ENCODE measurements around the gene SERPINB5.

The SERPINB5 gene

DNA sequence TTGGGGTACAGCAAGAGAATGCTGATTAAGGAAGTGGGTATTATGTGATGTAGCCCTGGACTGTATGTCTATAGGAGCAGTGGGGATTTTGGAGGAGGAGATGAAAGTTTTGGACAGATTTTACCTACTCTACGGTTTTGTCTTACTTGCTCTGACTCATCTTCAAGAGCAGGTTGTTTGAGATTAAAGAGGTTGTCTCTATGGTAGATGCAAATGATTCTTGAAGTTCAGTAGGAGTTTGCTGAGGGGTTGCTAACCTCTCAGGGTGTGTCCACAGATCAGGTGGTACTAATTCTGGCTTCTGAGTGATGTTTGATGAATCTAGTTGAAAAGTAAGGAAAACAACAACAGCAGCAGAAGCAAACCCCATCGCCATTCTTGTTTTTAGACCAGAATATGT lies 55.7 kb downstream of the SERPINB5 start:
- no peak for DNase-seq

GRCh38 chr18:63534615-63535014 lies 57.9 kb downstream of the SERPINB5 start:
- DNase-seq: no peak

GRCh38 chr18:63539904-63540510 lies 63.2 kb downstream of the SERPINB5 start:
- no peak for DNase-seq

DNA sequence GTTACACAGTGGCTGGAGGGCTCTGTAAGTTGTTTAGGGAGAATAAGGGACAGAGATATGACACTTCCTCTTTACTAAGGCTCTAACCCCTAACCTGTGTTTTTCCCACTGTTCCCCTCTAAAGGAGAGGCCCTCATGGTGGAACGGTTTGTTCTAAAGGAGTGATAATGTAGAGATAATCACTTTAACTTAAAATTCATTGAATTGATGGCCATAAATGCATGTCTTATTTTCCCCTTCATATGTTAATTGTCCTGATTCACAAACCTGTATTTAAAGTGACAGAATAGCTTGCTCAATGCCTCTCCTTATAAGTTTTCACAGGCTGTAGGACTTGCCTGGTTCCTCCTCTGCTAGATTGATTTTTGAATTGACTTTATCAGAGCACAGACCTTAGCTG lies 65.3 kb downstream of the SERPINB5 start, which contains the start of gene SERPINB12:
Gene SERPINB12 (plus strand): TSS at position 301 of the 400 bp plus-strand sequence. CDS start 13,791 bp downstream, outside the sequence.
- DNase-seq: no peak

GRCh38 chr18:63544017-63544416 lies 67.3 kb downstream of the SERPINB5 start:
- no peak for DNase-seq

DNA sequence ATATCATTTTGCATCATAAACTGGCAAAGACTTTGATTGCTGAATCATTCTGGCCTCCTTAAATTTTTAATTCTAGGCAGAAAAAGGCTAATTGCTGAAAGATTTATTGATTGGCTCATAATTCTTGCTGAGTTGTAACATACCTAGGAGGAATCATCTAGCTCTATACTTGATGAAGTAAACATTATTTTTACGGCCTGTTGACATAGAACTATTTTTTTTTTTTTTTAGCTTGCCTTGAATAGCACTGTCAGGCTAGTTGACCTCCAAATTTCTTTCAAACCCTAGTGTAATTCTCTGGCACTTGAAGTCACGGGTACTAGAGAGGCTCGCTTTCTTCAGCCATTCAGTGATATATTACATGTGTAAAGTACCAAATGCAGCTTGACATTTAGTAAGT lies 68.2 kb downstream of the SERPINB5 start:
- no peak for DNase-seq

DNA sequence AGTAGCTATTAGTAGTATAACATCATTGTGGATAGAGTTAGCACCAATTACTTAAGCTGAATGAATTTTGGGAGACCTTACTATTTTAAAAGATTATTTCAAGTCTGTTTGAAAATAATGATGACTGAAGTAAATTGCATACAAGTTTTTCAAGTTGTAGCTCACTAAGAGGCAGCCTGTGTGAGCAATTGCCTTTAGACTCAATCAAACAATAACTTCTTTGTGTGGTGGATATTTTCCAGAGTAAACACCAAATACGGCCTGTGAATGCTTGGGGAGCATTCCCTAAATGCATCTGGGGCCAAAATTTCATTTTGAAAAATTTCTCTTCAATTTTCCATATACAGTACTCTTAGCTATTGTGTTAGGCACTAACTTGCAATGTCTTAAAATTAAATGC lies 73.3 kb downstream of the SERPINB5 start:
- DNase-seq: no peak

DNA sequence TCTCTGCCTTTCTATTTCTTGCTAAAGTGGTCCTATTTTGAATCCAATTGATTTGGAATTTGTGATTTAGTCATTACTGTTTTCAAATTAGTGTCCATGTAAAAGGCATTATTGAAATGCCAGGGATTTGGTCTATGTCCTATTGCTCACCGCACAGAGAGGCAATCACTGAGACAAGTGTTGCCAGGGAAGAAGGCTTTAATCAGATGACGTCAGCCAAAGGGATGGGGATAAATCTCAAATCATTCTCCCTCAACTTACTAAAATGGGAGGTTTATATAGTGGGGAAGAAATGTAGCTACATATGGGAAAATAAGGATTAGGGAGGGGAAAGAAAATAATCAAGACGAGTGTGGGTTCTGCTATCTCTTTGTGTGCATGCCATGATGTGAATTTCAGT lies 75.0 kb downstream of the SERPINB5 start:
- no peak for DNase-seq

DNA sequence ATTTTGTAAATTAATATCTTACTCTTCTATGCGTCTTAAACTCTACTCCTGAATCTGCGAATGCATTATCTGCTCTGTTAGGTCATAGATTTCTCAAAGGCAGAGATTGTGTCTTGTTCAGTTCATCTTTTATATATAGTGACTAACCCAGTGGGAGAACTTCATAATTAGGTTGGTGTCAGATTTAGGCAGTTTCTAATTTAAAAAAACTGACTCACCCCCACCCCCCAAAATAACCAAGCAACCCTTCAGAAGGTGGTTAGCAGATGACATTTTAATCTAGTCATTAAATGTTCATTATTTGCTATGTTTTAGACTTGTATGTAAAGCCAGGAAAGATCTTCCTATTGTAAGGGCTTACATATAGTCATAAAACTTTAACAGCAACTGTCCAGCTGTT lies 75.8 kb downstream of the SERPINB5 start:
- no peak for DNase-seq

GRCh38 chr18:63553081-63553480 lies 76.3 kb downstream of the SERPINB5 start:
- DNase-seq: no peak
